DOHH2 (cell line): ENCODE measurements around the gene RNF39.

Experiments
- CTCF ChIP-seq: fragments of 200-600 bp; sonication (generic); IDR thresholded peaks from one replicate; pipeline ENCODE4 v1.5.1; 2014; ENCODE audit warnings: antibody characterized with exemption, mild to moderate bottlenecking, low read depth, low read length; ENCODE audit not compliant: poor library complexity, severe bottlenecking
- EZH2phosphoT487 ChIP-seq: fragments of 200-600 bp; sonication (generic); IDR thresholded peaks from 2 replicates; pipeline ENCODE4 v1.6.1; 2017; ENCODE audit warnings: borderline replicate concordance, mild to moderate bottlenecking, antibody characterized with exemption, low read length, moderate library complexity, mixed read lengths

- TF ChIP-seq CTCF (no peak), EZH2phosphoT487 (no peak)
Observed at GRCh38 chr6:30066082-30066481, 9.5 kb downstream of the RNF39 start.
